Tongue (tissue), 2 donors: ENCODE measurements around the gene SRD5A2. TPM values are rescaled to one million over a fixed set of nuclear protein-coding genes. Genes with fewer than 3 reads are reported as not detected.

Source experiments
- DNase-seq: peaks from one replicate; pipeline ENCODE4 v3.0.0-alpha.2; 2015
- total RNA-seq: library from RNA; depleted of rRNA; stranded (reverse); fragments of >200 nt; gene quantifications from one replicate; pipeline ENCODE4 v1.2.3, GENCODE V29; 2014

SRD5A2 gene, protein sequence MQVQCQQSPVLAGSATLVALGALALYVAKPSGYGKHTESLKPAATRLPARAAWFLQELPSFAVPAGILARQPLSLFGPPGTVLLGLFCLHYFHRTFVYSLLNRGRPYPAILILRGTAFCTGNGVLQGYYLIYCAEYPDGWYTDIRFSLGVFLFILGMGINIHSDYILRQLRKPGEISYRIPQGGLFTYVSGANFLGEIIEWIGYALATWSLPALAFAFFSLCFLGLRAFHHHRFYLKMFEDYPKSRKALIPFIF
- total RNA-seq: 0.10 TPM

GRCh38 chr2:31580321-31581117 is at the start of gene SRD5A2:
Gene SRD5A2 (minus strand): TSS chr2:31580938. CDS start chr2:31580900, 38 bp downstream.
- DNase-seq: no peak

DNA sequence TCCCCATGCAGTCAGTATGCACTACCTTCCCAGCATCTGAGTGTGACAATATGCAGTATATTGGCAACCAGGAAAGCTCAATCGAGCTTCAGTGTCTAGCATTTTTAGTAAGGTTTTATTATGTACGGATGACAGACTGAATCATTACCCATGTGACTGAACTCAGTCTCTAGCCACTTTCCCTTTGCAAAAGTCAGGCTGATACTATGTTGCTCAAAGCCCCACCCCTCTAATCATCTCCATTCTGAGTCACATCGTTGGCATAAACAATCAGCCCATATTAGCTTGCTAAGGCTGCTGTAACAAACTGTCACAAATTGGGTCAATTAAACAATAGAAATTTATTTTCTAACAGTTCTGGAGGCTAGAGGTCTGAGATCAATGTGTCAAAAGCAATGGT is 25.8 kb upstream of the SRD5A2 start:
- DNase-seq: no peak

- no peak for DNase-seq
Measured at GRCh38 chr2:31598694-31599093, 18.0 kb upstream of the SRD5A2 start.

GRCh38 chr2:31586230-31586629 is 5.5 kb upstream of the SRD5A2 start:
- DNase-seq: no peak

GRCh38 chr2:31581124-31581795 is 522 bp upstream of the SRD5A2 start:
- DNase-seq: no peak

GRCh38 chr2:31579996-31580320 is 780 bp downstream of the SRD5A2 start:
- no peak for DNase-seq

DNA sequence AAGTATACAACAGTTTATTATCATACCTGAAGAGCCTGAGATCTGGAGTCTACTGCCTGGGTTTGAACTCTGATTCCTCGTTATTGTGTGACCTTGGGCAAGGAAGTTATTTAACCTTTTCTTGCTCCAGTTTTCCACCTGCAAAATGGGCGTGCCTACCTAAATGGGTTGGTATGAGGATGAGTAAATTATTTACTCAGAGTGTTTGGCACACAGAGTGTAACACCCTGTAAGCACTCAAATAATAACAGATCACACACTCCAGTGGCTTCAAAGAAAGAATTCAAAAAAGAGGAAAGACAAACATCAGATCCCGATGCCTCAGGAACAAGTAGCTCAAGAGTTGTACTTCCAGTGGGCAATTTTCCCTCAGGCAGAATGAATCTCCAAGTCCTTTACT is 2.4 kb downstream of the SRD5A2 start:
- DNase-seq: no peak

DNA sequence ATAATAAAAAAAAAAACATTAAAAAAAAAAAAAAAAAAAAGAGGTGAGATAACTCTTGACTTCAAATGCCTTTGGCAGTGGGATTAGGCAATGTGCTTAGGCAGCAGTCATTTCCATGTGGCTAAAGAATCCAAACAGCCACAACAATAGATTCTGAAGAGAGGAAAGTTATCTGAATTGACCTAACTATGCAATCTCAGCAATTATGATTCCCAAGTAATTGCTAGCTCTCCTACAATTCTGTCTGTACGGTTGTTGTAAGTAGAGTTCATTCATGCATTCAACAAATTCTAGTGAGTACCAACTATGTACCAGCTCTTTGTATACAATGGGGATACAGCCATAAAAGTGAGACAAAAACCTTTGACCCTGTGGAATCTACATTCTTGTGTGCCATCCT is 3.6 kb downstream of the SRD5A2 start:
- DNase-seq: no peak

DNA sequence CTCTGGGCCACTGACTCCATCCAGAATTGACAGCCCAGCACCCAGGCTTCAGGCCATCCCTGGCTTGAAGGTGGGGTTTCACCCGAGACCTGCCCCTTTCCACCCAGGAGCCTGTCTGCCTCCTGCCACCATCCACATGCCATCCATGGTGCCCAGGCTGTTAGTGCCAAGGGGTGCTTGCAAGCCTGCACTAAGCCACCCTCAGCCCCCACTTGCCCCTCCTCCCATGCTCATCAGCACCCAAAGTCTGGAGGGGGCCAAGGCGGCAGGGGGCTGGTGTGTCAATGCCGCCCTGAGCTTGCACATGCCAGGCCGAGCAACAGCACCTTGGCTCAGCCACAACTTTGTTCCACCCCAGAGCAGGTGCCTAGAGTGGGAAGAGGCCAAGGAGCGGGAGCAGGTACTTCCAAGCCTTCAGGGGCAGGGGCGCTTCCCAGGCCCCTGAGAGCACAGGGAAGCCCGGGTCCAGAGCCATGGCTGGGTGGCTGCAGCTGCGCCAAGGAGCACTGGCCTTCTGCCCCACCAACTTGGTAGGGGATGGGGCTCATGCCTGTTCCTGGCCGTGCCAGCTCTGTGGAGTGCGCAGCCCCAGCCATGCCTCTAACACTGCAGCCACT is 12.0 kb downstream of the SRD5A2 start:
- DNase-seq: no peak

DNA sequence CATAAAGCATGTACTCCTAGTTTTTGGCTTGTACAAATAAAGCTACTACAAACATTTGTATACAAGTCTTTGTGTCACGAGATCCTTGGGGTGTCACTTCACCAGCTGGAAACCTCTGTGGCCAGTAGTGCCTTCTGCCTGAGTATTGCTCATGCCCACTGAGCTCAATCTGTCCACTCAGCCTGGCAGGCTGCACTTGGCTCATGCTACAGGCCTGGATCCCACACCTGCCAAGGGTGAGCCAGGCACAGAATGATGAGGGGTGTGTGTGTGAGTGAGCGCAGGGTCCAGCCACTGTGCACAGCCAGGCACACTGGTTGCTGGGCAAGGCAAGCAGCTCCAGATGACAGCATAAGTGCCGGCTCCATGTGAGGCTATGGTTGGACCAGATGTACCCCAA is 13.1 kb downstream of the SRD5A2 start:
- no peak for DNase-seq

DNA sequence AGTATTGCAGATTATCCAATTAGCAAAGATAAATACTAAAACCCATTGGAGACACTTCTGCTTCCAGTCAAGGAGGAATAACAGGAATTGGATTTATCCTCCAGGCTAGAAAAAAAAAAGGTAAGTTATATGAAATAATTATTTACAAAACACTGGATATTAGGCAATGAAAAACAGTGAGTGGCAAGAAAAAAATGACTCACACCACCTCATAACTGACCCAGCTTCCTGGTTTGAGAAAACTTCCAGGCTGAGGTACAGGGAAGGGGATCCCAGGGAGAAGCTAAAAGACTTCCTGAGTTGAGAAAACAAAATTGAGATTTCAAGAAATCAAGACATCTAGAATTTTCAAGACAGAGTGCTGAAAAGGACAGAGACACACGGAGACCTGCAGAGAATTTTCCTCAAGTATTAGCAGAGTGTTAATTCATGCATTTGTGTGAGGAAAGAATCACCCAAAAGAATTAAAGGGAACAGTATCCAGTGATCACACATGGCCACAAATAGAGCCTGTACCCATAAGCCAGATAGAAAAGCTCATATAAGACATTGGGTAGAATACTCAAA is 17.4 kb downstream of the SRD5A2 start:
- DNase-seq: no peak

DNA sequence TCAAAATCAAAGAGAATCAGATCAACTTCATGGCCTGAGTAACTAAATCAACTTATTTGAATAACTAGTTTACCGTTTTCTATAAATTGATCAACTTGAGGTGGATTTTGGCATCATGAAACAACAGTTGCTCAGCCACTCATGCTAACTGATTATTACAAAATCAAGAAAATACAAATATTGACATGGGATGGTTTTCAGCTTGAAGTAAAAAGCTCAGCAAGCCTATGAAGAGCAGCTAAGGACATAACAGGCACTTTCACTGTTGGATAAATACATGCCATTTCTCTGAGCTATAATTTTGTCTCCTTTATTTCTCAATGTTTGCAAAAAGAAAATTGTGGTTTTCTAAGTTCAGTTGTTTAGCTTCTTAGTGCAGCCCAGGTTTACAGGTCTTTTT is 18.9 kb downstream of the SRD5A2 start:
- DNase-seq: no peak

DNA sequence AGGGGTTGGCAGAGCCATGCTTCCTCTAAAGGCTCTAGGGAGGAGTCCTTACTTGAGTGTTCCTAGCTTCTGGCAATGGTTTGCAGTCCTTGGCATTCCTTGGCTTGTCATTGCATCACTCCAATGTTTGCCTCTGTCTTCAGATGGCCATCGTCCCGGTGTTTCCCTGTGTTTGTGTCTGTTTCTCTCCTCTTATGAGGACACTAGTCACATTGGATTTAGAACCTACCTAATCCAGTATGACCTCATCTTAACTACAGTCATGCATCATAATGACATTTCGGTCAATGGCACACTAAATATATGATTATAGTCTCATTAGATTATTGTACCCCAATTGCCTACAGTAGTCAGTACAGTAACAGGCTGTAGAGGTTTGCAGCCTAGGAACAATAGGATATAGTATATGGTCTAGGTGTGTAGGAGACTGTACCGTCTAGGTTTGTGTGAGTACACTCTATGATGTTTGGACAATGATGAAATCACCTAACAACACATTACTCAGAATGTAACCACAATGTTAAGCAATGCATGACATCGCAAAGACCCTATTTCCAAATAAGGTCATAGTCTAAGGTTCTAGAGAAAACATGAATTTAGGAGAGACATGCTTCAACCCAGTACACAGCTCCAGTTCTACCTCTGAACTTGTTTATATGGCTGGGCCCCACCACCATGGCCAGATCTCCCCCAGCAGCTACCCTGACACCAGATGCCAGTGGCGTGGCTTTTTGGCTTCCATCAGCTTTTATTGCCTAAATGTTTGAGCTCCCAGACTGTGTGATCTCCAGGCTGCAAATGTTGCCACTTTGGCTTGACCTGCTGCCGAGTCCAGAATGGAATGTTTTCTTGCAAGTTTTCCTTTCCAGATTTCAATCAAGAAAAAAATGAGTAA is 22.1 kb downstream of the SRD5A2 start:
- DNase-seq: no peak

DNA sequence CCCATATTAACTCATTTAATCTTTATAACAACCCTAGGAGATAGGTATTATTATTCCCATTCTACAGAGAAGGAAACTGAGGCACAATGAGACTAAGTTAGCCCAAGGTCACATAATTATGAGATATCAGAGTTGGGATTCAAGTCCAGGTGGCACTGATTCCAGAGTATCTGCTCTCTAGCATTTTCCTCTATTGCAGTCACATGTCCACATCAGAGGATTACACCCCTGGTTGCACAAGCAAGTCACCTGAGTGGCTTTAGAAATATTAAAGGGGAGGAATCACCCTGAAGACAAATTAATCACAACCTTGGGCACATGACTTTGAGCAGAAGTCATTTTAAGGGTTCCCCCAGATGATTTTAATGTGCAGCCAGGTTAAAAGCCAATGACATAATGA is 23.8 kb downstream of the SRD5A2 start:
- no peak for DNase-seq

- DNase-seq: no peak
Measured at GRCh38 chr2:31555967-31556706, 24.6 kb downstream of the SRD5A2 start.

DNA sequence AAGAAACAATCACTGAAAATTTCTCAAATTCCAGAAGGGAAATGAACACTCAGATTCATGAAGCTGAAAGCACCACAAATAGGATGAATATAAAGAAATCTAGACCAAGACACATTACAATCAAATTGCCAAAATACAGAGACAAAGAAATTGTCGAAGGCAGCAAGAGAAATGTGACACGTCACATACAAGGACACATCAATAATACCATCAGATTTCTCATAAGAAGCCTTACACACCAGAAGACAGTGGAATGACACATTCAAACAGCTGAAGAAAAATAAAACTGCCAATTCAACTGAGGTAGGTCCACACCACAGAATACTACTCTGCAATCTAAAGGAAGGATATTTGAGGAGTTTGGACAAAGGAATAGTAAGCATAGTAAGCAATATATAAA is 27.4 kb downstream of the SRD5A2 start:
- DNase-seq: no peak

- no peak for DNase-seq
Measured at GRCh38 chr2:31547485-31547884, 33.3 kb downstream of the SRD5A2 start.

- DNase-seq: no peak
Measured at GRCh38 chr2:31541853-31542252, 38.9 kb downstream of the SRD5A2 start.

DNA sequence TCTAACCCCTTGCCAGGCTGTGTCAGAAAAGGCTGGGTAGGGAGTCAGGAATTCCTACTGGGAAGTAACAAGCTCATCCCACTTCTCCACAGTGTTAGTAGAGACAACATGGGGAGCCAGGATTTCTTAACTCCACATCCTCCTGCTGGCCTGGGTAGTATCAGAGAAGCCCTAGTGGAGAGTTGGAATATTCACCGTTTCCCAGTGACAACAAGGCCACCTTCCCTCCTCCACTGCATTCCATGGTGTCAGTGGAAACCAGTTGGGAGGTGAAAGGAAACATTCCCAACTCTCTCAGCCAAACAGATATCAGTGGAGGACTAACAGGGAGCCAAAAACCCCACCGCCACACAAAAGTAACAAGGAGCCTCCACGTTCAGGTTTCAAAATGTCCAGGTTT is 41.2 kb downstream of the SRD5A2 start:
- DNase-seq: no peak

DNA sequence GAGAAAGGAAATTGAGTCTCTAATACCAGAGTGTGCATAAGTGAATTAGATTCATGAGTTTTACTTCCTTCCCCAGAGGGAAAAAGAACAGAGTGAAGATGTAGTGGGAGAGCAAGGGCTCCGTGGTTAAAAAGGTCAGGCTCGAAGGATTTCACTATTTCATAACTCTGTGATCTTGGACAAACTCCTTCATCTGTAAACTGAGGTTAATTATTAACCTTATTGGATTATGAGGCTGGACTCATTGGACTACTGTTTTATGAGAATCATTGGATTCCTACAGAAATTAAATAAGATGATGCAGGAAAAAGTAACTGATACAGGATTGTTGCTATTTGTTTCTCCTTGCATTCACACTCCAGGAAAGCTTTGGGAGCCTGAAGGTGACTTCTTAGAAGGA is 45.0 kb downstream of the SRD5A2 start:
- DNase-seq: no peak

- DNase-seq: no peak
Measured at GRCh38 chr2:31534636-31535035, 46.1 kb downstream of the SRD5A2 start.
